Lower leg skin (tissue), 4 donors: ENCODE results near the gene GTF2IRD1. TPM values are rescaled to one million over a fixed set of nuclear protein-coding genes. Genes with fewer than 3 reads are reported as not detected.
"Not testable (repeated sequence)": the region's sequence is repeated elsewhere in the genome, so short reads cannot be mapped to it uniquely, and the experiment has no call there.

Source experiments
- DNase-seq, 2 donors: peaks; one replicate each; pipeline ENCODE4 v3.0.0-alpha.2; 2019; ENCODE audit warnings: low spot score in 2 of 2
- H3K4me3 ChIP-seq: fragments of 200-600 bp; sonication (generic); 2 replicates; pipeline ENCODE4 v1.5.1; 2017; ENCODE audit warnings: mild to moderate bottlenecking, low read depth; ENCODE audit not compliant: poor library complexity, severe bottlenecking
- POLR2A ChIP-seq, 2 donors: fragments of 450-650 bp; IDR thresholded peaks; one replicate each; pipeline ENCODE4 v1.6.1; 2016 to 2017; ENCODE audit warnings: antibody characterized with exemption in 2 of 2, mild to moderate bottlenecking in 1 of 2, moderate library complexity in 1 of 2
- WGBS, 2 donors: methylation state at CpG; one replicate each; pipeline ENCODE4 v1.1.5; 2018; 5-methylcytosine and 5-hydroxymethylcytosine counted together
- intact Hi-C: fragments of 100-400 bp; cut with DNase I; formaldehyde crosslinking; loops from one replicate; pipeline ENCODE4 v1.15.0; 2023; ENCODE audit warnings: low total_unique reads
- total RNA-seq, 4 donors: library from RNA; depleted of rRNA; stranded (reverse); fragments of >200 nt; gene quantifications; one replicate each; pipeline ENCODE4 v1.1.0, GENCODE V29; 2016
- TF ChIP-seq, protein P1 (sequence below), 3 donors: fragments of 450-650 bp; IDR thresholded peaks; one replicate each; pipeline ENCODE4 v1.5.1; 2016; ENCODE audit warnings: antibody characterized with exemption in 3 of 3, mild to moderate bottlenecking in 3 of 3, moderate library complexity in 2 of 3

The GTF2IRD1 gene
- total RNA-seq, 4 donors from 2014 or later = 28.5 to 49.9 (median 43.2) TPM

- H3K4me3 ChIP-seq = no peak overlapping the region
- DNase-seq = peak; percentile 48 to 93
- TF ChIP-seq, protein P1, sequence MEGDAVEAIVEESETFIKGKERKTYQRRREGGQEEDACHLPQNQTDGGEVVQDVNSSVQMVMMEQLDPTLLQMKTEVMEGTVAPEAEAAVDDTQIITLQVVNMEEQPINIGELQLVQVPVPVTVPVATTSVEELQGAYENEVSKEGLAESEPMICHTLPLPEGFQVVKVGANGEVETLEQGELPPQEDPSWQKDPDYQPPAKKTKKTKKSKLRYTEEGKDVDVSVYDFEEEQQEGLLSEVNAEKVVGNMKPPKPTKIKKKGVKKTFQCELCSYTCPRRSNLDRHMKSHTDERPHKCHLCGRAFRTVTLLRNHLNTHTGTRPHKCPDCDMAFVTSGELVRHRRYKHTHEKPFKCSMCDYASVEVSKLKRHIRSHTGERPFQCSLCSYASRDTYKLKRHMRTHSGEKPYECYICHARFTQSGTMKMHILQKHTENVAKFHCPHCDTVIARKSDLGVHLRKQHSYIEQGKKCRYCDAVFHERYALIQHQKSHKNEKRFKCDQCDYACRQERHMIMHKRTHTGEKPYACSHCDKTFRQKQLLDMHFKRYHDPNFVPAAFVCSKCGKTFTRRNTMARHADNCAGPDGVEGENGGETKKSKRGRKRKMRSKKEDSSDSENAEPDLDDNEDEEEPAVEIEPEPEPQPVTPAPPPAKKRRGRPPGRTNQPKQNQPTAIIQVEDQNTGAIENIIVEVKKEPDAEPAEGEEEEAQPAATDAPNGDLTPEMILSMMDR (IDR thresholded peaks at IDR 0.05) = peak in 1 of 3 donors; percentile 91
- no peak for TF ChIP-seq POLR2A (IDR thresholded peaks at IDR 0.05)
- 17 to 23% methylated on average over 15 to 16 of the region's 16 CpGs for WGBS, 2 donors
- intact Hi-C loops = no loop called here
These were observed 36.2 kb upstream of the GTF2IRD1 start for GRCh38 chr7:74417419-74417971.

DNA sequence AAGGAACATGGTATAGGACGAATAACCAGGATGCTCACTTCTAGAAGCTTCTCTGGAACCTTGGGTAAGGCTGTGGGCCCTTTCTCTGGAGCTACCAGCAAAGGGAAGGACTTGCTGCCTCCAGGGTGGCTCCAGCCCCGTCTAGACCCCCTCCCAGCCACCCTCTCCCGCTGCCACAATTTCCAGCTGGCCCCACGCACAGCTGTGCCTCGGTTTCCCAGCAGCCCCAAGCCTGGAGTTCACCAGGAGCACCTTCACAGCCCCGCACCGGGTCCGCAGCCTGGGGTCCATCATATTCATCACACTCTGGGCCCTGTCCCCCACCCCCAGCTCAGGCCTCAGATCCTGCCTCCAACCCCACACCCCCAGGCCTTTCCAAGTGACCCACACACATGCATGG, 35.6 kb upstream of the GTF2IRD1 start:
- intact Hi-C loops = no loop called here
- TF ChIP-seq, protein P1 (IDR thresholded peaks at IDR 0.05) = no peak
- TF ChIP-seq POLR2A (IDR thresholded peaks at IDR 0.05) = no peak
- no peak overlapping the region for H3K4me3 ChIP-seq
- WGBS, 2 donors = 75 to 82% methylated on average over 8 of the region's 8 CpGs
- DNase-seq = no peak

DNA sequence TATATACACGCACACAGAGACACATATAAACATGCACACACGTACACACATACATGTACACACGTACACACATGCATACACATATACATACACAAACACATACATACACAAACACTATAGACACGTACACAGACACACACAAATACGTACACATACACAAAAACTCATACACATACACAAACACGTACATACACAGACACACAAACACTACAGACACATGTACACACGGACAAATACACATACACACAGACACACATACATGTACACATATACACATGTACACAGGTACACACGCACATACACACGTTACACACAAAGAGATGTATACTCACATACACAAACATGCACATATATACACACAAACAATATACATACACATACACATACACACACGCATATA, 35.2 kb upstream of the GTF2IRD1 start:
- no peak overlapping the region for H3K4me3 ChIP-seq
- DNase-seq = no peak
- WGBS, 2 donors = 84 to 86% methylated on average over 10 of the region's 10 CpGs
- TF ChIP-seq, protein P1 (IDR thresholded peaks at IDR 0.05) = no peak
- TF ChIP-seq POLR2A (IDR thresholded peaks at IDR 0.05) = no peak
- intact Hi-C loops = no loop called here

GRCh38 chr7:74419232-74419631, 34.5 kb upstream of the GTF2IRD1 start:
- WGBS, 2 donors = 50 to 77% methylated on average over 4 of the region's 4 CpGs
- DNase-seq, H3K4me3 ChIP-seq, intact Hi-C loops: not testable (repeated sequence)

DNA sequence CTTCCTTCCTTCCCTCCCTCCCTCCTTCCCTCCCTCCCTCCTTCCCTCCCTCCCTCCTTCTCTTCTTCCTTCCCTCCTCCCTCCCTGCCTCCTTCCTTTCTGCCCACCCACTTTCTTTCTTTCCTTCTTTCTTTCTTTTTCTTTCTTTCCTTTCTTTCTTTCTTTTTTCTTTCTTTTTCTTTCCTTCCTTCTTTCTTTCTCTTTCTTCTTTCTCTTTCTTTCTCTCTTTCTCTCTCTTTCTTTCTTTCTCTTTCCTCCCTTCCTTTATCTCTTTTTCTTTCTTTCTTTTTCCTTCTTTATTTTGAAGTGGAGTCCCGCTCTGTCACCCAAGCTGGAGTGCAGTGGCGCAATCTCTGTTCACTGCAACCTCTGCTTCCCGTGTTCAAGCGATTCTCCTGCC, 33.7 kb upstream of the GTF2IRD1 start:
- H3K4me3 ChIP-seq = no peak overlapping the region
- no peak for DNase-seq
- 87 to 90% methylated on average over 4 of the region's 4 CpGs for WGBS, 2 donors
- TF ChIP-seq POLR2A (IDR thresholded peaks at IDR 0.05) = no peak
- TF ChIP-seq, protein P1 (IDR thresholded peaks at IDR 0.05) = no peak
- intact Hi-C loops = no loop called here

- WGBS, 2 donors = 82 to 89% methylated on average over 10 of the region's 10 CpGs
- no peak overlapping the region for H3K4me3 ChIP-seq
- intact Hi-C loops = no loop called here
- TF ChIP-seq POLR2A (IDR thresholded peaks at IDR 0.05) = no peak
- TF ChIP-seq, protein P1 (IDR thresholded peaks at IDR 0.05) = no peak
- no peak for DNase-seq
These were observed 29.3 kb upstream of the GTF2IRD1 start for GRCh38 chr7:74424291-74424880.
